CD14-positive monocyte (primary cell): ENCODE measurements around the gene OSBPL10. TPM values are rescaled to one million over a fixed set of nuclear protein-coding genes. Genes with fewer than 3 reads are reported as not detected.

Experiments used
- DNase-seq, 3 donors: peaks; one replicate each; pipeline ENCODE4 v3.0.0-alpha.2; 2011 to 2022
- H2AFZ ChIP-seq: 2 replicates; pipeline ENCODE4 v1.6.0; 2012; ENCODE audit warnings: mild to moderate bottlenecking, low read depth, low read length, inconsistent platforms; ENCODE audit not compliant: insufficient read depth, poor library complexity, severe bottlenecking
- H3K27ac ChIP-seq, 2 donors: 1 replicate in 1 of 2; 2 replicates in 1 of 2; pipeline ENCODE4 v1.5.1; 2012 to 2013; ENCODE audit warnings: low read length in 2 of 2, control low read depth in 1 of 2, inconsistent platforms in 1 of 2, low read depth in 1 of 2, mild to moderate bottlenecking in 1 of 2
- H3K27me3 ChIP-seq, 2 donors: one replicate each; pipeline versions ENCODE4 v1.6.0 to v1.6.1; 2011 to 2013; ENCODE audit warnings: low read length in 2 of 2; ENCODE audit not compliant: control insufficient read depth in 2 of 2, insufficient read depth in 2 of 2
- H3K36me3 ChIP-seq, 2 donors: replicated peaks in 1 of 2; 1 replicate in 1 of 2; 2 replicates in 1 of 2; pipeline versions ENCODE4 v1.5.1 to v1.6.1; 2012 to 2013; ENCODE audit warnings: low read length in 2 of 2, control low read depth in 1 of 2, inconsistent platforms in 1 of 2, mild to moderate bottlenecking in 1 of 2; ENCODE audit not compliant: insufficient read depth in 2 of 2, control insufficient read depth in 1 of 2
- H3K4me1 ChIP-seq, 2 donors: 1 replicate in 1 of 2; 2 replicates in 1 of 2; pipeline versions ENCODE4 v1.5.1 to v1.6.1; 2012 to 2013; ENCODE audit warnings: low read length in 2 of 2, control low read depth in 1 of 2, inconsistent platforms in 1 of 2, mild to moderate bottlenecking in 1 of 2, moderate library complexity in 1 of 2; ENCODE audit not compliant: insufficient read depth in 2 of 2, control insufficient read depth in 1 of 2
- H3K4me2 ChIP-seq: replicated peaks from 2 replicates; pipeline ENCODE3; 2012; ENCODE audit warnings: low read length, moderate library complexity, mild to moderate bottlenecking; ENCODE audit not compliant: poor library complexity, severe bottlenecking; ENCODE audit errors: extremely low read depth
- H3K4me3 ChIP-seq, 3 experiments: fragments of 200-600 bp in 1 of 3; sonication (generic) in 1 of 3; replicated peaks in 1 of 3; 1 replicate in 2 of 3; 2 replicates in 1 of 3; pipeline ENCODE4 v1.5.1; 2011 to 2013; ENCODE audit warnings: low read length in 3 of 3, mild to moderate bottlenecking in 3 of 3, control low read depth in 2 of 3, low read depth in 2 of 3, inconsistent platforms in 1 of 3, moderate library complexity in 1 of 3
- H3K79me2 ChIP-seq: 2 replicates; pipeline ENCODE4 v1.6.0; 2012; ENCODE audit warnings: mild to moderate bottlenecking, control low read depth, inconsistent platforms, low read length, moderate library complexity; ENCODE audit not compliant: insufficient read depth
- H3K9ac ChIP-seq: 2 replicates; pipeline ENCODE4 v1.6.0; 2017; ENCODE audit warnings: low read length, mild to moderate bottlenecking; ENCODE audit not compliant: insufficient read depth, poor library complexity, severe bottlenecking
- H3K9me3 ChIP-seq, 2 donors: replicated peaks in 1 of 2; 1 replicate in 1 of 2; 2 replicates in 1 of 2; pipeline versions ENCODE4 v1.5.1 to v1.6.1; 2012 to 2013; ENCODE audit warnings: low read length in 2 of 2, control low read depth in 1 of 2; ENCODE audit not compliant: control insufficient read depth in 1 of 2, insufficient read depth in 1 of 2
- H4K20me1 ChIP-seq: 2 replicates; pipeline ENCODE4 v1.6.0; 2012; ENCODE audit warnings: mild to moderate bottlenecking, low read length, control low read depth, moderate library complexity; ENCODE audit not compliant: insufficient read depth
- H3K27ac Mint-ChIP-seq, 7 donors: one replicate each; pipeline ENCODE4 v1.8.0; 2020; ENCODE audit warnings: mild to moderate bottlenecking in 7 of 7, mixed read lengths in 7 of 7, moderate library complexity in 6 of 7, inconsistent platforms in 2 of 7
- H3K27me3 Mint-ChIP-seq, 3 donors: one replicate each; pipeline ENCODE4 v1.8.0; 2021 to 2022; ENCODE audit warnings: low read depth in 3 of 3, mild to moderate bottlenecking in 3 of 3, mixed read lengths in 3 of 3, moderate library complexity in 3 of 3, inconsistent platforms in 1 of 3
- H3K36me3 Mint-ChIP-seq, 2 donors: one replicate each; pipeline ENCODE4 v1.8.0; 2020; ENCODE audit warnings: mixed read lengths in 2 of 2, inconsistent platforms in 1 of 2, mild to moderate bottlenecking in 1 of 2
- H3K4me1 Mint-ChIP-seq: one replicate; pipeline ENCODE4 v1.8.0; 2020; ENCODE audit warnings: mild to moderate bottlenecking, mixed read lengths
- H3K4me3 Mint-ChIP-seq, 2 donors: one replicate each; pipeline ENCODE4 v1.8.0; 2020; ENCODE audit warnings: mild to moderate bottlenecking in 2 of 2, mixed read lengths in 2 of 2, moderate library complexity in 1 of 2
- H3K9me3 Mint-ChIP-seq, 7 donors: one replicate each; pipeline ENCODE4 v1.8.0; 2020 to 2022; ENCODE audit warnings: mixed read lengths in 7 of 7, mild to moderate bottlenecking in 6 of 7, moderate library complexity in 6 of 7, inconsistent platforms in 2 of 7
- CTCF ChIP-seq: fragments of 200-600 bp; IDR thresholded peaks from one replicate; pipeline ENCODE4 v1.8.0; 2022; ENCODE audit warnings: antibody characterized with exemption, mild to moderate bottlenecking
- WGBS: methylation state at CpG from one replicate; pipeline ENCODE4 v1.1.5; 2013; ENCODE audit warnings: missing lambda C conversion rate; ENCODE audit not compliant: insufficient coverage; 5-methylcytosine and 5-hydroxymethylcytosine counted together
- intact Hi-C, 2 donors: fragments of 100-400 bp; cut with micrococcal nuclease; formaldehyde crosslinking; loops; one replicate each; pipeline versions ENCODE4 v1.15.0 to v1.15.1; 2023
- polyA plus RNA-seq, 3 donors: library from polyadenylated mRNA; depleted of rRNA in 1 of 3; unstranded in 2 of 3; stranded (reverse) in 1 of 3; fragments of 300-500 nt in 2 of 3; fragments of >200 nt in 1 of 3; fragmentation: Illumina TruSeq in 2 of 3; gene quantifications; 1 replicate in 2 of 3; 2 replicates in 1 of 3; pipeline ENCODE4 v1.2.3, GENCODE V29; 2012 to 2021

The OSBPL10 gene
- polyA plus RNA-seq, 3 donors, result 0.03 TPM; not detected in 2

GRCh38 chr3:31709526-31709925 is 271.5 kb downstream of the OSBPL10 start:
- TF ChIP-seq CTCF, result no peak
- H3K9ac ChIP-seq, result no peak overlapping the region
- no peak overlapping the region for H3K27ac Mint-ChIP-seq
- H3K4me1 ChIP-seq, result peaks cover 12 to 13% of the 10 kb centered on the region in 2 donors
- intact Hi-C loops, result no loop called here
- H3K36me3 ChIP-seq, result no peaks in the 10 kb centered on the region
- H2AFZ ChIP-seq, result no peak overlapping the region
- no peaks in the 10 kb centered on the region for H3K27me3 ChIP-seq
- no peaks in the 10 kb centered on the region for H4K20me1 ChIP-seq
- H3K4me3 ChIP-seq, result no peak overlapping the region
- no peaks in the 10 kb centered on the region for H3K9me3 ChIP-seq
- peaks cover 24% of the 10 kb centered on the region for H3K4me1 Mint-ChIP-seq
- H3K27ac ChIP-seq, result no peak overlapping the region
- 87% methylated on average over 3 of the region's 4 CpGs for WGBS
- no peak overlapping the region for H3K4me2 ChIP-seq
- peaks cover 0 to 1% of the 10 kb centered on the region in 2 donors for H3K36me3 Mint-ChIP-seq
- peaks cover 0 to 7% (median 3%) of the 10 kb centered on the region in 7 donors for H3K9me3 Mint-ChIP-seq
- H3K4me3 Mint-ChIP-seq, result no peak overlapping the region
- no peaks in the 10 kb centered on the region for H3K79me2 ChIP-seq
- peaks cover 0 to 2% (median 0%) of the 10 kb centered on the region in 3 donors for H3K27me3 Mint-ChIP-seq
- no peak for DNase-seq

GRCh38 chr3:31709005-31709404 is 272.1 kb downstream of the OSBPL10 start:
- Mint-ChIP-seq H3K4me3 (no peak overlapping the region), H3K27ac (peak overlapping the region in 2 of 7 donors; percentile 8 to 47), H3K9me3 (peaks cover 0 to 7% (median 2%) of the 10 kb centered on the region in 7 donors), H3K27me3 (peaks cover 0 to 2% (median 0%) of the 10 kb centered on the region in 3 donors), H3K36me3 (peaks cover 0 to 1% of the 10 kb centered on the region in 2 donors), H3K4me1 (peaks cover 19% of the 10 kb centered on the region)
- no peak for TF ChIP-seq CTCF
- Histone ChIP-seq H3K4me3 (no peak overlapping the region), H4K20me1 (no peaks in the 10 kb centered on the region), H3K79me2 (no peaks in the 10 kb centered on the region), H3K27me3 (no peaks in the 10 kb centered on the region), H3K36me3 (no peaks in the 10 kb centered on the region), H3K27ac (no peak overlapping the region), H2AFZ (no peak overlapping the region), H3K4me1 (peaks cover 7% of the 10 kb centered on the region in 2 donors), H3K9me3 (no peaks in the 10 kb centered on the region), H3K4me2 (no peak overlapping the region), H3K9ac (no peak overlapping the region)
- DNase-seq, result no peak
- WGBS, result 78% methylated on average over 7 of the region's 9 CpGs
- intact Hi-C loops, result no loop called here
